ENCODE measurements around the gene STRA8.

Gene STRA8

GRCh38 chr7:135246191-135246825 lies 12.7 kb downstream of the STRA8 start:
- peaks cover 0 to 7% of the 10 kb centered on the region in 2 donors for H3K27me3 ChIP-seq
- no peak for TF ChIP-seq CTCF (IDR thresholded peaks at IDR 0.05)
- H3K9me3 ChIP-seq: no peaks in the 10 kb centered on the region
- H3K4me1 ChIP-seq: no peaks in the 10 kb centered on the region
- no peaks in the 10 kb centered on the region for H3K36me3 ChIP-seq
- H3K4me3 ChIP-seq: no peak overlapping the region
- intact Hi-C loops (cut with DNase I; ENCODE audit: low total_unique reads): no loop called here
- H3K27ac ChIP-seq: no peak overlapping the region
- no peak for DNase-seq

DNA sequence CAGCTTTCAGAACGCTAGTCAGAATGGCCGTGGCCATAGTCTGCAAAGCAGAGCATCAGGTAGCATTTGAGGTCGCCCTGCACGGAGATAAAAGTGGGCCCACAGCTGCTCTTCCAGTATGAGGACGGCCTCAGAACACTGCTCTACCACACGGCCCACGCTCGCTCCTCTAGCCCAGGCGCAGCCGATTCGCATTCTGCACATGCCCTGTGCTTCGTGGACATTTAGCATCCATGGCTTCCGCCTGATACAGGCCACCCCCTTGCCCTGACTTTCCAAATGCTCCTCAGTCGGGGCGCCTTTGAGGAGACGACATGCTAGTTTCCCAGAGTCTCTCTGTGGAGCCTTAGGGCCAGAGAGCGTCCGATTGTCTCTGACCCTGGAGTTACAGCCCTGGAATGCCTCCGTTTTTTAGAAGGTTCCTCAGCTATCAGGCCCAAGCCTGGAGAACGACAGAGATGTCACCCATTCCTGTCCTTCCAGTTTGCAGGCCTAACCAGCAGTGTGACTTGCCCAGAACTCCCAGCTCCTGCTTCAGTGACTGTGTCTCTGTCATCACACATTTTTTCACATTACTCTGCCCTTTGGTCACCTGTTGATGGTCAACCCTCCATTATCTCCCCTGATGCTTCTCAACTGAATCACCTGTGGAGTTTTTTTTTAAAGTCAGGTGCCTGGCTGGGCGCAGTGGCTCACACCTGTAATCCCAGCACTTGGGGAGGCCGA lies 14.3 kb downstream of the STRA8 start:
- no peak for TF ChIP-seq CTCF (IDR thresholded peaks at IDR 0.05)
- DNase-seq: no peak
- H3K4me3 ChIP-seq: no peak overlapping the region
- peaks cover 0 to 1% (median under 1%) of the 10 kb centered on the region in 4 donors for H3K4me1 ChIP-seq
- intact Hi-C loops (cut with DNase I; ENCODE audit: low total_unique reads): no loop called here
- H3K9me3 ChIP-seq: no peaks in the 10 kb centered on the region
- no peaks in the 10 kb centered on the region for H3K27me3 ChIP-seq
- no peak overlapping the region for H3K27ac ChIP-seq
- no peaks in the 10 kb centered on the region for H3K36me3 ChIP-seq

GRCh38 chr7:135248546-135248945 lies 14.9 kb downstream of the STRA8 start:
- Histone ChIP-seq H3K27me3 (no peaks in the 10 kb centered on the region), H3K4me1 (peaks cover 0 to 8% (median 6%) of the 10 kb centered on the region in 4 donors), H3K4me3 (no peak overlapping the region), H3K27ac (no peak overlapping the region), H3K9me3 (no peaks in the 10 kb centered on the region), H3K36me3 (no peaks in the 10 kb centered on the region)
- TF ChIP-seq CTCF (IDR thresholded peaks at IDR 0.05): no peak
- no peak for DNase-seq
- intact Hi-C loops (cut with DNase I; ENCODE audit: low total_unique reads): no loop called here

GRCh38 chr7:135251496-135252391 lies 18.1 kb downstream of the STRA8 start:
- Histone ChIP-seq H3K4me1 (peaks cover 0 to 29% (median 22%) of the 10 kb centered on the region in 4 donors), H3K4me3 (no peak overlapping the region), H3K27ac (peak overlapping the region; percentile 5 to 91), H3K27me3 (no peaks in the 10 kb centered on the region), H3K36me3 (no peaks in the 10 kb centered on the region), H3K9me3 (no peaks in the 10 kb centered on the region)
- no peak for DNase-seq
- intact Hi-C loops (cut with DNase I; ENCODE audit: low total_unique reads): no loop called here
- no peak for TF ChIP-seq CTCF (IDR thresholded peaks at IDR 0.05)

GRCh38 chr7:135253851-135254771 lies 20.5 kb downstream of the STRA8 start:
- H3K4me1 ChIP-seq: peaks cover 0 to 29% (median 22%) of the 10 kb centered on the region in 4 donors
- TF ChIP-seq CTCF (IDR thresholded peaks at IDR 0.05): no peak
- no peaks in the 10 kb centered on the region for H3K9me3 ChIP-seq
- no peak overlapping the region for H3K4me3 ChIP-seq
- intact Hi-C loops (cut with DNase I; ENCODE audit: low total_unique reads): no loop called here
- no peaks in the 10 kb centered on the region for H3K27me3 ChIP-seq
- DNase-seq: peak; percentile 87 to 93
- peak overlapping the region; percentile 78 to 91 for H3K27ac ChIP-seq
- no peaks in the 10 kb centered on the region for H3K36me3 ChIP-seq

All from tibial artery (tissue), 4 donors.